K562 (cell line): ENCODE results near the gene ZBTB49. TPM values are rescaled to one million over a fixed set of nuclear protein-coding genes. Genes with fewer than 3 reads are reported as not detected.

ENCODE experiments used
- GABPB2 ChIP-seq: fragments of 250-450 bp; sonication (Bioruptor Pico); conservative IDR thresholded peaks from 2 replicates; pipeline ENCODE4 v1.5.1; 2021; ENCODE audit warnings: mild to moderate bottlenecking
- GTF2F1 ChIP-seq: IDR thresholded peaks from 2 replicates; pipeline ENCODE4 v1.6.1; 2011; ENCODE audit warnings: low read depth, low read length, improper control_type of control experiment
- MCM2 ChIP-seq: fragments of 450-650 bp; IDR thresholded peaks from 2 replicates; pipeline ENCODE4 v1.6.1; 2017; ENCODE audit warnings: low read depth, mild to moderate bottlenecking
- NEUROD1 ChIP-seq: fragments of 150-350 bp; IDR thresholded peaks from 2 replicates; pipeline ENCODE4 v1.6.1; 2014; ENCODE audit warnings: borderline replicate concordance, low read length, low read depth; ENCODE audit not compliant: partially characterized antibody
- ZNF324 ChIP-seq: fragments of 250-450 bp; sonication (Bioruptor Pico); IDR thresholded peaks from 2 replicates; pipeline ENCODE4 v1.4.0; 2020; ENCODE audit warnings: mild to moderate bottlenecking
- polyA plus RNA-seq, 8 experiments: library from polyadenylated mRNA; depleted of rRNA in 4 of 8; stranded (reverse) in 5 of 8; unstranded in 3 of 8; fragments of >200 nt; fragmentation: Nextera tagmentation in 2 of 8; fragmentation: Illumina TruSeq in 1 of 8; extraction: Ambion mirVana in 2 of 8; extraction: Trizol in 1 of 8; gene quantifications; 2 replicates each; pipeline versions ENCODE4 v1.2.1 to v1.2.3, GENCODE V29; 2011 to 2014; ENCODE audit warnings: inconsistent platforms in 1 of 8, missing spikeins in 1 of 8
- total RNA-seq, 7 experiments: library from RNA; depleted of rRNA in 6 of 7; stranded (reverse); fragments of >200 nt in 6 of 7; fragmentation: Illumina TruSeq in 2 of 7; extraction: Trizol in 2 of 7; gene quantifications; 2 replicates each; pipeline versions ENCODE4 v1.2.1 to v1.2.3, GENCODE V29; 2011 to 2021; ENCODE audit warnings: low replicate concordance in 1 of 7
- TF ChIP-seq, protein P1 (sequence below), 2 experiments: fragments of 450-650 bp; formaldehyde crosslinking in 1 of 2; IDR thresholded peaks; 2 replicates each; pipeline versions ENCODE4 v1.4.0 to v1.6.1; 2014 to 2020; ENCODE audit warnings: mild to moderate bottlenecking in 2 of 2, borderline replicate concordance in 1 of 2, low read depth in 1 of 2
- TF ChIP-seq, protein P2 (sequence below): fragments of 250-450 bp; sonication (Bioruptor Pico); IDR thresholded peaks from 2 replicates; pipeline ENCODE4 v1.4.0; 2020; ENCODE audit warnings: mild to moderate bottlenecking, moderate library complexity, borderline replicate concordance
- TF ChIP-seq, protein P3 (sequence below): sonication (generic); formaldehyde crosslinking; IDR thresholded peaks from 2 replicates; pipeline ENCODE4 v1.9.0; 2022; ENCODE audit warnings: mild to moderate bottlenecking, missing genetic modification reagents
- TF ChIP-seq, protein P4 (sequence below): fragments of 450-650 bp; IDR thresholded peaks from 2 replicates; pipeline ENCODE4 v1.6.1; 2016; ENCODE audit warnings: antibody characterized with exemption
- TF ChIP-seq, protein P5 (sequence below), 2 experiments: fragments of 200-800 bp in 1 of 2; sonication (Bioruptor generic) in 1 of 2; sonication (generic) in 1 of 2; formaldehyde crosslinking in 1 of 2; IDR thresholded peaks in 1 of 2; conservative IDR thresholded peaks in 1 of 2; 2 replicates each; pipeline versions ENCODE4 v1.5.0 to v1.6.1; 2016 to 2020; ENCODE audit warnings: missing compliant biosample characterization in 1 of 2, missing genetic modification characterization in 1 of 2, missing genetic modification reagents in 1 of 2

The ZBTB49 gene
- total and polyA plus RNA-seq, 9 of the 15 experiments (the other 6 are each of a cell fraction or from before 2014, with no cell fraction given): 0.49 to 8.0 (median 4.2) TPM

DNA sequence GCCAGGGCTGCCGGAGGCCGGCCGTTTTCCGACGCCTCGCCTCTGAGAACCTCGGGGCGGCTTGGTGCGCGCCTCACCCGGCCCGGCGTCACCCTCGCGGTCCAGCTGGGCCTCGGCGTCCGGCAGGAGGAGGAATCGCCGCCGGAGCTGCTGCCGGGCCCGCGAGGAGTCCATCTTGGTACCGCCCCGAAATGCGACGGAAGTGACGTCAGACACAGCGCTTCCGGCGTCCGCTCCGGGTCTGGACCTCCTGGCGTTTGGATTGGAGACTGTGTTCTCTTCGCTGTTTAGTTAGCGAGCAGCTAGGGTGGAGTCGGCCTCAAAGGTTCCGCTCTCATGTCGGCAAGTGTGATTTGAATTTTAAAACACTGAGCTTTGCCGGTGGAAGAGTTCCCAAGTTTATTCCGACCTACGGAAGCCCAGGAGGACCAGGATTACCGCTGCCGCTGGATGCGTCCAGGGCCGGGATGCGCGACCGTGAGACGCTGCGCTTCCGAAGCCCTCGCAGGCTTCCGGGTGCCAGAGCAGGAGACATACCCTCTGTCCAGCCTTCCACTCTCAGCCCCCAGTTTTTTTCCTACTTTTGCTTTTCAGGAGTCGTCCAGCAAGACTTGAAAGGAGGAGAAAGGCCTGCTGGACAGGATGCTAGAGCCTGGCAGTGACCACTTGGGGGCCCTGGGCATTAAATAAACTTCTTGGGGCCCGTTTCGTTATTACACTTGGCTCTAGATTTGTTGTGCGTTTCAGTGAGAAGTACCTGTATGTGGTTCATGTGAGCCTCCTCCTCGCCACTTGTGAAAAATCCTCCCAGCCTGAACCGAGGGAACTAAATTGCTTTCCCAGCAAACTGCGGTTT lies 41.8 kb upstream of the ZBTB49 start, which contains the start of gene TMEM128 (continued):
- TF ChIP-seq, protein P1, sequence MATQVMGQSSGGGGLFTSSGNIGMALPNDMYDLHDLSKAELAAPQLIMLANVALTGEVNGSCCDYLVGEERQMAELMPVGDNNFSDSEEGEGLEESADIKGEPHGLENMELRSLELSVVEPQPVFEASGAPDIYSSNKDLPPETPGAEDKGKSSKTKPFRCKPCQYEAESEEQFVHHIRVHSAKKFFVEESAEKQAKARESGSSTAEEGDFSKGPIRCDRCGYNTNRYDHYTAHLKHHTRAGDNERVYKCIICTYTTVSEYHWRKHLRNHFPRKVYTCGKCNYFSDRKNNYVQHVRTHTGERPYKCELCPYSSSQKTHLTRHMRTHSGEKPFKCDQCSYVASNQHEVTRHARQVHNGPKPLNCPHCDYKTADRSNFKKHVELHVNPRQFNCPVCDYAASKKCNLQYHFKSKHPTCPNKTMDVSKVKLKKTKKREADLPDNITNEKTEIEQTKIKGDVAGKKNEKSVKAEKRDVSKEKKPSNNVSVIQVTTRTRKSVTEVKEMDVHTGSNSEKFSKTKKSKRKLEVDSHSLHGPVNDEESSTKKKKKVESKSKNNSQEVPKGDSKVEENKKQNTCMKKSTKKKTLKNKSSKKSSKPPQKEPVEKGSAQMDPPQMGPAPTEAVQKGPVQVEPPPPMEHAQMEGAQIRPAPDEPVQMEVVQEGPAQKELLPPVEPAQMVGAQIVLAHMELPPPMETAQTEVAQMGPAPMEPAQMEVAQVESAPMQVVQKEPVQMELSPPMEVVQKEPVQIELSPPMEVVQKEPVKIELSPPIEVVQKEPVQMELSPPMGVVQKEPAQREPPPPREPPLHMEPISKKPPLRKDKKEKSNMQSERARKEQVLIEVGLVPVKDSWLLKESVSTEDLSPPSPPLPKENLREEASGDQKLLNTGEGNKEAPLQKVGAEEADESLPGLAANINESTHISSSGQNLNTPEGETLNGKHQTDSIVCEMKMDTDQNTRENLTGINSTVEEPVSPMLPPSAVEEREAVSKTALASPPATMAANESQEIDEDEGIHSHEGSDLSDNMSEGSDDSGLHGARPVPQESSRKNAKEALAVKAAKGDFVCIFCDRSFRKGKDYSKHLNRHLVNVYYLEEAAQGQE (IDR thresholded peaks at IDR 0.05; ENCODE audit: borderline replicate concordance): no peak
- TF ChIP-seq, protein P1 (CRISPR knock-in tag; IDR thresholded peaks at IDR 0.05; ENCODE audit: low read depth): no peak
- TF ChIP-seq, protein P2, sequence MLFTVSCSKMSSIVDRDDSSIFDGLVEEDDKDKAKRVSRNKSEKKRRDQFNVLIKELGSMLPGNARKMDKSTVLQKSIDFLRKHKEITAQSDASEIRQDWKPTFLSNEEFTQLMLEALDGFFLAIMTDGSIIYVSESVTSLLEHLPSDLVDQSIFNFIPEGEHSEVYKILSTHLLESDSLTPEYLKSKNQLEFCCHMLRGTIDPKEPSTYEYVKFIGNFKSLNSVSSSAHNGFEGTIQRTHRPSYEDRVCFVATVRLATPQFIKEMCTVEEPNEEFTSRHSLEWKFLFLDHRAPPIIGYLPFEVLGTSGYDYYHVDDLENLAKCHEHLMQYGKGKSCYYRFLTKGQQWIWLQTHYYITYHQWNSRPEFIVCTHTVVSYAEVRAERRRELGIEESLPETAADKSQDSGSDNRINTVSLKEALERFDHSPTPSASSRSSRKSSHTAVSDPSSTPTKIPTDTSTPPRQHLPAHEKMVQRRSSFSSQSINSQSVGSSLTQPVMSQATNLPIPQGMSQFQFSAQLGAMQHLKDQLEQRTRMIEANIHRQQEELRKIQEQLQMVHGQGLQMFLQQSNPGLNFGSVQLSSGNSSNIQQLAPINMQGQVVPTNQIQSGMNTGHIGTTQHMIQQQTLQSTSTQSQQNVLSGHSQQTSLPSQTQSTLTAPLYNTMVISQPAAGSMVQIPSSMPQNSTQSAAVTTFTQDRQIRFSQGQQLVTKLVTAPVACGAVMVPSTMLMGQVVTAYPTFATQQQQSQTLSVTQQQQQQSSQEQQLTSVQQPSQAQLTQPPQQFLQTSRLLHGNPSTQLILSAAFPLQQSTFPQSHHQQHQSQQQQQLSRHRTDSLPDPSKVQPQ (CRISPR knock-in tag): no peak
- TF ChIP-seq, protein P3, sequence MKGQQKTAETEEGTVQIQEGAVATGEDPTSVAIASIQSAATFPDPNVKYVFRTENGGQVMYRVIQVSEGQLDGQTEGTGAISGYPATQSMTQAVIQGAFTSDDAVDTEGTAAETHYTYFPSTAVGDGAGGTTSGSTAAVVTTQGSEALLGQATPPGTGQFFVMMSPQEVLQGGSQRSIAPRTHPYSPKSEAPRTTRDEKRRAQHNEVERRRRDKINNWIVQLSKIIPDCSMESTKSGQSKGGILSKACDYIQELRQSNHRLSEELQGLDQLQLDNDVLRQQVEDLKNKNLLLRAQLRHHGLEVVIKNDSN (CRISPR knock-in tag): no peak
- no peak for TF ChIP-seq ZNF324 (CRISPR knock-in tag)
- 0 out of 2 replicates have a peak, but pooled peaks have one; percentile 31 for TF ChIP-seq GTF2F1
- TF ChIP-seq GABPB2 (CRISPR knock-in tag): no peak
- TF ChIP-seq MCM2: no peak
- TF ChIP-seq, protein P4, sequence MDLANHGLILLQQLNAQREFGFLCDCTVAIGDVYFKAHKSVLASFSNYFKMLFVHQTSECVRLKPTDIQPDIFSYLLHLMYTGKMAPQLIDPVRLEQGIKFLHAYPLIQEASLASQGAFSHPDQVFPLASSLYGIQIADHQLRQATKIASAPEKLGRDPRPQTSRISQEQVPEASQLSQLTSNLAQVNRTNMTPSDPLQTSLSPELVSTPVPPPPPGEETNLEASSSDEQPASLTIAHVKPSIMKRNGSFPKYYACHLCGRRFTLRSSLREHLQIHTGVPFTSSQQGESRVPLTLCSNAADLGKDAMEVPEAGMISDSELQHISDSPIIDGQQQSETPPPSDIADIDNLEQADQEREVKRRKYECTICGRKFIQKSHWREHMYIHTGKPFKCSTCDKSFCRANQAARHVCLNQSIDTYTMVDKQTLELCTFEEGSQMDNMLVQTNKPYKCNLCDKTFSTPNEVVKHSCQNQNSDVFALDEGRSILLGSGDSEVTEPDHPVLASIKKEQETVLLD: no peak; the same call in 1 of the 2 replicates
- TF ChIP-seq NEUROD1: peak; percentile 17
- TF ChIP-seq, protein P5, sequence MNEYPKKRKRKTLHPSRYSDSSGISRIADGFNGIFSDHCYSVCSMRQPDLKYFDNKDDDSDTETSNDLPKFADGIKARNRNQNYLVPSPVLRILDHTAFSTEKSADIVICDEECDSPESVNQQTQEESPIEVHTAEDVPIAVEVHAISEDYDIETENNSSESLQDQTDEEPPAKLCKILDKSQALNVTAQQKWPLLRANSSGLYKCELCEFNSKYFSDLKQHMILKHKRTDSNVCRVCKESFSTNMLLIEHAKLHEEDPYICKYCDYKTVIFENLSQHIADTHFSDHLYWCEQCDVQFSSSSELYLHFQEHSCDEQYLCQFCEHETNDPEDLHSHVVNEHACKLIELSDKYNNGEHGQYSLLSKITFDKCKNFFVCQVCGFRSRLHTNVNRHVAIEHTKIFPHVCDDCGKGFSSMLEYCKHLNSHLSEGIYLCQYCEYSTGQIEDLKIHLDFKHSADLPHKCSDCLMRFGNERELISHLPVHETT (CRISPR knock-in tag; conservative IDR thresholded peaks at IDR 0.05 in 1 of 2, IDR thresholded peaks at IDR 0.05 in 1 of 2): 0 out of 4 replicates have a peak, but pooled peaks of 1 of the 2 experiments have one; percentile 22
